Activated CD8-positive, alpha-beta memory T cell treated with anti-CD3 and anti-CD28 coated beads for 4 hours (primary cell): ENCODE data around the gene PRSS27.
A peak's percentile ranks its signal among the peaks of the same experiment; 100 is the strongest.
"Not testable (repeated sequence)": the region's sequence is repeated elsewhere in the genome, so short reads cannot be mapped to it uniquely, and the experiment has no call there.

Experiments used
- DNase-seq, 2 donors: peaks; one replicate each; pipeline ENCODE4 v3.0.0-alpha.2; 2020; ENCODE audit warnings: low read depth in 2 of 2

The PRSS27 gene

DNA sequence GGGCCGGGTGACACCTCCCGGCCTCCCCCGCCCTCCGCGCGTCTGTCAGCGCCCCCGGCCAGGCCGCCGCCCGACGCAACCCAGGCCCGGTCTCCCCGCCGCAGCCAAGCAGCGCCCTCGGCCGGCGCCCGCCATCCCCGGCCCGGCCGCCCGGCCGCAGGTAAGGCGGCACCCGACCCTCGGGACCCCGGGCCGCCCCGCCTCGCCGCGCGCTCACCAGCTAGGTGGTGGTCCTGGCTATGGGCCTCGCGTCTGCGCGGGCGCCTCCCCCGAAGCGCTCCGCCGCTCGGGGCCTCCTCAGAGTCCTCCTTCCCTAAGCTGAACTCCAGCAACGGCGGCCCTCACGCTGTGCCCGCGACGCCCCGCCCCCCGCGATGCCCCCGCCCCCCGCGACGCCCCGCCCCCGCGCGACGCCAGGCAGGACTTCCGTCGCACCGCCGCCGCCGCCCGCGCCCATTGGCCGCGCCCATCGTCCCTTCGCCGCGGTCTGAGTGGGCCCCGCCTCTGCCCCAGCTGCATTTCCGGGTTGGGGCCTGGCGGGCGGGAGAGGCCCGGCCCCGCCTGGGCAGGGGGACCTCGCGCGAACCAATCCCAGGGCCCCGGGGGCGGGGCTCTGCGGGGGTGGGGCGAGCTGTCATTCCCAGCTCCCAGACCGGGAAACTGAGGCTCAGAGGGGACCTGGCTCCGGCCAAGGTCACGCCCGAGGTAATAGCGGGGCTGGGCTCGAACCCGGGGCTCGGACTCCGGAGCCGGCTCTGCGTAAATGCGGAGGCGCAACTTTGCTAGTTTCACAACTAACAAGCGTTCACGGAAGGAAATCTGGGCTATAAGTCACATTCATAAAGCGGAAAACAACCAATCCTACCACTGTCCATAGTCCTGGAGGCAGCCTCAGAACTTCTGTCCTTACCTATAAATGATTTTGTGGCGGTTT is 46.7 kb downstream of the PRSS27 start:
- DNase-seq = peak; percentile 87 to 89

DNA sequence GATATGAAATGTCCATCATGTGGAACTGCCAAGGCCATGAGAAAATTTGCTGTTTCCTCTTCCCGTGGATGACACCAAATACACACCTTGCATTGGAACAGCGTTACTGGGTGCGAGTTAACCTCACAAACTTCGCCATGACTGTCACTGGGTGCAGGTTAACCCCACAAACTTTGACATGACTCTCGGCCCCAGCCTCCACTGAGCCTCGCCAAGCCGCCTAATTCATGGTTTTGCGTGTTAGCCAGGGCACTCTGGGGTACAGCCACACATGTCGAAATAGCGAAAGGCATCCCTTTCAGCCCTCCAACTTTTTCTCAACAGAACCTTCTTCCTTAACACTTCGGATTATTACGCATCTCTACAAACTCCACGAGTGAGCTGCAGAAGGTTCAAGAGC is 48.3 kb downstream of the PRSS27 start:
- DNase-seq = no peak

DNA sequence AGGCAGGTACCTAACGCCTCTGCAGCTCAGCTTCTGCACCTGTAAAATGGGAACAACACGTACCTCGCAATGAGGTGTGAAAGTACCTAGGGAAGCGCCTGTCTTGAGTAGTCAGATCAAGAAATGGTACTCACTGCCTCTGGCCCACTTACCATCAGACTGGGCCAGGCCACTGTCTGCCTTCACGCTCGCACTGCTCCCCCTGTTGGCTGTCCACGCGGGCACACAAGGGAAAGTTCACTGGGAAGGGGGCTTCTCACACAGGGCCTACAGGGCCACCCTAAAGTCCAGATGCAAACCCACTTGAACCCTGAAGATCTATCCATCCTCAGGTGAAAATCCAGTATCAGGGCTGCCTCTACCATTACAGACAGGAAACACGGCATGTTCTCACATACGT is 48.8 kb downstream of the PRSS27 start:
- not testable (repeated sequence) for DNase-seq

DNA sequence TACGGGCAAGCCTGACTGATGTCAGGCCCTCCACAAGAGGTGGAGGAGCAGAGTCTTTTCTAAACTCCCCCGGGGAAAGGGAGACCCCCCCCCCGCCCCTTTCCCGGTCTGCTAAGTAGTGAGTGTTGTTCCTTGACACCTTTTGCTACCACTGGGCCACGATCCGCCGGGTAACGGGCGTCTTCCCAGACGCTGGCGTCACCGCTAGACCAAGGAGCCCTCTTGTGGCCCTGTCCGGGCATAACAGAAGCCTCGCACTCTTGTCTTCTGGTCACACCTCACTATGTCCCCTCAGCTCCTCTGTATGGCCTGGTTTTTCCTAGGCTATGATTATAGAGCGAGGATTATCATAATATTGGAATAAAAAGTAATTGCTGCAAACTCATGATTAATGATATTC is 50.0 kb downstream of the PRSS27 start:
- peak in 1 of 2 donors; percentile 9 for DNase-seq

DNA sequence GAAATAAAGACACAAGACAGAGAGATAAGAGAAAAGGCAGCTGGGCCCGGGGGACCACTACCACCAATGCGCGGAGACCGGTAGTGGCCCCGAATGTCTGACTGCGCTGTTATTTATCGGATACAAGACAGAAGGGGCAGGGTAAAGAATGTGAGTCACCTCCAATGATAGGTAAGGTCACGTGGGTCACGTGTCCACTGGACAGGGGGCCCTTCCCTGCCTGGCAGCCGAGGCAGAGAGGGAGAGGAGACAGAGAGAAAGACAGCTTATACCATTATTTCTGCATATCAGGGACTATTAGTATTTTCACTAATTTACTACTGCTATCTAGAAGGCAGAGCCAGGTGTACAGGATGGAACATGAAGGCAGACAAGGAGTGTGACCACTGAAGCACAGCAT is 50.4 kb downstream of the PRSS27 start:
- not testable (repeated sequence) for DNase-seq

DNA sequence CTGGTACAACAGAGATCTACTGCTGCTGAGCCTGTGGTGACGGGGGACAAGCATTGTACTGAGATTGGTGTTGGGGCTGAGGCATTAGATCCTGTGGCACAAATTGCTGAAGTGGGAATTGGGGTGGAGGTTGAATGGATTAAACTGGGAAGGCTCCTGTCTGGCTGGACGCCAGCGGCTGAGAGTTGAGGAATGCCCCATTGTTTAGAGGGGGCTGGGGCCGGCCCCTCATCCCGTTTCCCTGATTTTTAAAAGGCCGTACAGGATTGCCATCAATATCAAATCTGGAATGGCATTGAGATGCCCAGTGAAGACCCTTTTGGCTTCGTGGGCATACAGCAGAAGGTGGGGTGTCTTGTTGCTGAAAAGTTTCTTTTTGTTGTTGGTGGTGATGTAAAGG is 53.4 kb downstream of the PRSS27 start:
- DNase-seq = not testable (repeated sequence)

DNA sequence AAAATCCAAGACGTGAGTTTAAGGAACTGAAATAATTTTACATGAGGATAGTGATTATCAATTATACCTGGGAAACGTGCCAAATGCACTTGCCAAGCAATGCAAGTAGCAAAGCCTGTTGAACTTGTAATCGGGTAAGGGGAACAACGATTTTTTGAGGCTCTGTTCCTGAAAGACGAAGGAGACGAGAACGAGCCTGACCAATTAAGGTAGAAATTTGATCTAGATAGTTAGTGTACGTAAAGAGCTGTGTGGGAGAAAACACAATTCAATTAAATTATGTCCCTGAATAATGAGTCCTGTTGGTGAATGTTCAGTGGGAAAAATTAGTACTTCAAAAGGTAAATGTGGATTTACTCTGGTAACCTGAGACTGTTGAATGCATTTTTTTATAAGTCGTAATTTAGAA is 55.4 kb downstream of the PRSS27 start:
- no peak for DNase-seq

DNA sequence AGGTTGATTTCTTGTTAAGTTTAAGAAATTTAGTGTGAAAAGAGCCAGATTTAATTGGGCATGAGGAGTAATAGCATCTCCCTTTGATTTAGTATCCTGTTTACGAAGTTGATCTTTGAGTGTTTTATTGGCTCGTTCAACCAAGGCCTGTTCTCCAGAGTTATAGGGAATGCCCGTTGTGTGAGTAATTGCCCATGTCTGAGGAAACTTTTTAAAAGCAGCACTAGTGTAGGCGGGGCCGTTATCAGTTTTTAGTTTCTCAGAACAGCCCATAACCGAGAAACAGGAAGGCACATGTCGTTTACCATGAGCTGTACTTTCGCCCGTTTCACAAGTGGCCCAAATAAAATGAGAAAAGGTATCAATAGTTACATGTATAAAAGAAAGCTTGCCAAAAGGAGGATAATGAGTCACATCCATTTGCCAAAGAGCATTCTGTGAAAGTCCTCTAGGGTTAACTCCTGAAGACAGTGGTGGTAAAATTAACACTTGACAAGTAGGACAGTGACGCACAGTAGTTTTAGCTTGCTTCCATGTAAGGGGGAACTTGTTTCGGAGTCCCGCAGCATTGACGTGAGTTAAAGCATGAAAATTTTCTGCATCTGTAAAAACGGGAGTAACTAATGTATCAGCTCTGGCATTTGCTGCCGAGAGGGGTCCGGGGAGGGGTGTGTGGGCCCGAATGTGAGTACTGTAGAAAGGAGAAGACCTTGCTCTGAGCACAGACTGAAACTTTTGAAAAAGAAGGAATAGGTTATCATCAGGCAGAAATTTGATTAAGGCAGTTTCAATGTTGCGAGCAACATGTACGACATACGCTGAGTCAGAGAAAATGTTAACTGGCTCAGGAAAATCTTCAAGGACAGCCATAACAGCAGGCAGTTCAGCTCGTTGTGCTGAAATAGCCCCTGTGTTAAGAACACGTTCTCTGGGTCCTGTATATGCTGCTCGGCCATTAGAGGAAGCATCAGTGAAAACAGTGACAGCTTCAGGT is 56.2 kb downstream of the PRSS27 start:
- DNase-seq = peak in 1 of 2 donors; percentile 4
